RKO (cell line): ENCODE results near the gene DNAJC25.
"Not testable (repeated sequence)": the region's sequence is repeated elsewhere in the genome, so short reads cannot be mapped to it uniquely, and the experiment has no call there.

Experiments used
- DNase-seq: peaks from one replicate; pipeline ENCODE4 v3.0.0-alpha.2; 2016; ENCODE audit warnings: low spot score

Gene DNAJC25

DNA sequence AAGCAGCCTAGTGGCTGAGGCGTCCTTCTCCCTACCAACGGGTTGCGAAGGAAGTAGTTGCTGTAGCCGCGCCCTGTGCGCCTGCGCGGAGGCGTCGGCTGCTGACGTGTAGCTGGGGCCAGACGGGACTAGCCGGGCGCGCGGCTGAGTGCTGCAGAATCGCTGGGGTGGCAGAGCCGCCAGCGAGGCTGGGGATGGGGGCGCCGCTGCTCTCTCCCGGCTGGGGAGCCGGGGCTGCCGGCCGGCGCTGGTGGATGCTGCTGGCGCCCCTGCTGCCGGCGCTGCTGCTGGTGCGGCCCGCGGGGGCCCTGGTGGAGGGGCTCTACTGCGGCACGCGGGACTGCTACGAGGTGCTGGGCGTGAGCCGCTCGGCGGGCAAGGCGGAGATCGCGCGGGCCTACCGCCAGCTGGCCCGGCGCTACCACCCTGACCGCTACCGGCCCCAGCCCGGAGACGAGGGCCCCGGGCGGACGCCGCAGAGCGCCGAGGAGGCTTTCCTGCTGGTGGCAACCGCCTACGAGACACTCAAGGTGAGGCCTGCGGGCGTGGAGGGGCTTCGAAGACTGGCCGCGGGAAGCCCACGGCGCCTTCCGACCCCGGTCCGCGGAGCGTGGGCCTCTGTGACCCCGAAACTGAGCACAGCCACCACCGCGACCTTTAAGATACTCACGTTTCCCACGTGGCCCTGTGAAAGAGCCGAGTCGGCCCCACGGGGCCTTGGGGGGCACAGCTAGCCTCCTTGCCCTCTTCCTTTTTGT is at the start of gene DNAJC25:
DNAJC25 (plus strand) TSS at position 121 of the 758 bp plus-strand sequence; CDS start at position 195, 74 bp downstream.
- peak; percentile 100 for DNase-seq

DNA sequence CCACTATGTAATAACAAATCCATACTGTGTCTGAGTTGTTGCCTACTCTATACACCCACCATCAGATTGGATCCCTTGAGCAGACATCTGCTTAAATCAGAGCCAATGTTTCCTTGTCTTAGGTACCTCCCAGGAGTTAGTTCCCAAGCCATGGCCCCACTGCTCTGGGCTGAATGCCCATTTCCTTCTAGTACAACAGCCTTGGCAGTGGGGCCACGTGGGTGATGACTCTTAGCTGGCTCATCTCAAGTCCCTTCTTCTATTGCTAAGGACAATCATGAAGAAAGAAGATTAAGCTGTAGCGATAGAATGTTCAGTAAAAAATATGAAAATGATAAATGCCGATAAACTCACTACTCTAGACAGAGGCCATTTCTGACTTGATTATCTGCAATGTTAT is 48.2 kb upstream of the DNAJC25 start:
- DNase-seq, result peak; percentile 75

DNA sequence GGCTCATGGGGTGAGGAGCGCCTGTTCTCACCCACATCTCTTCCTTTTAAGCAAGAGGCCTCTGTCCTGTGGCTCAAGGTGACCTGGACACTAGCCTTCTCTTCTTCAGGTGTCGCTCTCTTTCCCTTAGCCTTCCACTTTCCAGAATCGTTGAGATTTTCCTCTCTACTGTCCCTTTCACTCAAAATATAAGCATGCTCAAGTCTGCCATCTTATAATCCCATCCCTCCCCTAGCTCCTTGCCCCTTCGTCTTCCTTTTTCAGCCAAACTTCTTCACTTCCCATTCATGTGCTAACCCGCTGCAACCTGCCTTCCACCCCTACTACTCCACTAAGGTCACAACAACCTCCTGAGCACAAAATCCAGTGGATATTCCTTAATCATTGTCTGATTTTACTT is 44.8 kb upstream of the DNAJC25 start:
- no peak for DNase-seq

DNA sequence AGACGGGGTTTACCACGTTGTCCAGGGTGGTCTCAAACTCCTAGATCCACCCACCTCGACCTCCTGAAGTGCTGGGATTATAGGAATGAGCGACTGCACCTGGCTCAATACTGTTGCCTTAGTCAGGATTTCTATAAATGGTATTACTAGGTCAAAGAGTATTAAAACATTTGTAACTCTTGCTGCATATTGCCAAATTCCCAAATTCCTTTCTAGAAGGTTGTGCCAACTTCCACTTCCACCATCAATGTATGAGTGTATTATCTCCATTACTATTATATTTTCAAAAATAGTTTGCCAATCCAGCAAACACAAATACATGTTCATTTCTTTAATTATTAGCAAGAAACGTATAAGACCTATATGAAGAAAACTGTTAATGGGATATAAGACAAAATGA is 42.3 kb upstream of the DNAJC25 start:
- no peak for DNase-seq

DNA sequence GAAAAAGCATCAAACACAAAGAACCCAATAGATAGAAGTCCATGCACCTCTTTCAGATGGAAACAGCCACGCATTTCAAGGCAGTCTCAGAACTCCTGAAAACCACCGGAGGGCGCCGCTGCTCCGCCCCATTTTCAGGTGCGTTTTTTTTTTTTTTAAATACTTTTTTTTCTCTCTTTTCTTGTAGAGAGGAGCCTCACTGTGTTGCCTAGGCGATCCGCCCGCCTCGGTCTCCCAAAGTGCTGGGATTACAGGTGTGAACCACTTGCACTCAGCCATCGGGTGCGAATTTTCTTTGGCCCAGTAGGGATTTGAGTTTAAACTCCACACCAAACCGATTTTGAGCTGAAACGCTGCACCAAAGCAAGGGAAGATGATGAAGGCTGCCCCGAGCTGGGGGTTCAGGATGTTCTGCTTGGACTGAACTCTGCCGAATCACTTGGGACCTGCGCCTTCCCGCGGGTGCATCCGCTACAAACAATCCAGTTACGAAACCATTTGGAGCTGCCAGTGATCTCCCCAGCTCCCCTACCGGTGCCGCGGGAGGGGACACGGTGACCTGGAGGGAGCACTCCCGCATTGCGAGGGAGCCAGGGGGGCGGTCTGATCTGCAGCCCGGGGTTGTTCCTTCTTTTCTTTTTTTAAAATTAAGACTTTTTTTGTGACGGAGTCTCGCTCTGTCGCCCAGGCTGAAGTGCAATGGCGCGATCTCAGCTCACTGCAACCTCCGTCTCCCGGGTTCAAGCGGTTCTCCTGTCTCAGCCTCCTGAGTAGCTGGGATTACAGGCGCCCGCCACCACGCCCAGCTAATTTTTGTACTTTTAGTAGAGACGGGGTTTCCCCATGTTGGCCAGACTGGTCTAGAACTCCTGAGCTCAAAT is 33.0 kb upstream of the DNAJC25 start:
- DNase-seq, result peak; percentile 84

DNA sequence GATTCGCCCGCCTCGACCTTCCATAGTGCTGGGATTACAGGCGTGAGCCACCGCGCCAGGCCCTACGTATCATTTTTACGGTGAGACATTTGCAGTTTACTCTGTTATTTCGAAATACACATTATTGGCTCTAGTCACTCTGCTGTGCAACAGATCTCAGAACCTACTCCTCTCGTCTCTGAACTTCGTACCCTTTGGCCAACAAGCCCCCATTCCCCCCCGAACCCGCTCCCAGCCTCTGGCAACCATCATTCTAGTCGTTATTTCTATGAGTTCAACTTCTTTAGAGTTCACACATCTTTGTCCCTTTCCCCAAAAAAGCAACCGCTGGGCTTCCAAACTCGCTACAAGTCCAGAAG is 32.4 kb upstream of the DNAJC25 start:
- DNase-seq, result peak; percentile 67

DNA sequence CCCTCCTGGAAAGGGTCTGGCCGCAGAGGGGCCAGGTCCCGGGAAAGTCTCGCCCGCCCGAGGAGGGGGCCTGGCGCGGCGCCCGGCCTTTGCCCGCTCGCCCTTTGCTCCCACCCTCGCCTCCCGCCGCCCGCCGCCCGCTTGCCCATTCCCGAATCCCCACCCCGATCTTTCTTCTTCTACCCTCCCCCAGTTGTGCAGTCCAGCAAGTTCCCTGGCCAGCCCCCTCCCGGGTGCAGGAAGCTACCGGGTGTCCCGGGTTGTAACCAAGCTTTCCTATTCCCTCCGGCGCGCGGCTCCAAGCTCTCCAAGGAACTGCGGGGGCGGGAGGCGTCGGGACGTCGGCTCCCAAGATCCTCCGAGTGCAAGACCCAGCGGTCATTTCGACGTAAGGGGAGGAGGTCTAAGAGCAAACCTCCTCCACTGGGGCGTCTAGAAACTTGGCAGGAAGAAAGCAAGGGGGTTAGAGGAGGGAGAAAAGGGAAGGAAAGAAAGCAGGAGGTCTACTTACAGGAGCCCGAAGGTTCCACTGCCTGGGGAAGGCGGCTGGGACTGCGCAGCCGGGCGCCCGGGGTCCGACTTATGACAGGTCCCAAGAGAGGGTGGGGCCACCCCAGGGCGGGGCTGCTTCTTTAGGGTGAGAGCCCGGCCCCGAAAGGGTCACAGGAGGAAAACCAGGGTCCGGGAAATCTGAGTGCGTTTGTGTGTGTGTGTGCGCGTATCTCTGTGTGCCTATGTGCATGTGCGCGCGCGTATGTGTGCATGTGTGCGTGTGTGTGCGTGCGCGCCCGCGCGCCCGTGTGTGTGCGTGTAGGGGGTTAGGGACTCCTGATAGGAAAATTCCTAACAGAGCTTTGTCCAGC is 31.8 kb upstream of the DNAJC25 start, which contains the start of gene PTGR1:
PTGR1 (minus strand) TSS at position 556 of the 863 bp plus-strand sequence. CDS start 2,225 bp downstream, outside the sequence.
- peak; percentile 97 for DNase-seq

DNA sequence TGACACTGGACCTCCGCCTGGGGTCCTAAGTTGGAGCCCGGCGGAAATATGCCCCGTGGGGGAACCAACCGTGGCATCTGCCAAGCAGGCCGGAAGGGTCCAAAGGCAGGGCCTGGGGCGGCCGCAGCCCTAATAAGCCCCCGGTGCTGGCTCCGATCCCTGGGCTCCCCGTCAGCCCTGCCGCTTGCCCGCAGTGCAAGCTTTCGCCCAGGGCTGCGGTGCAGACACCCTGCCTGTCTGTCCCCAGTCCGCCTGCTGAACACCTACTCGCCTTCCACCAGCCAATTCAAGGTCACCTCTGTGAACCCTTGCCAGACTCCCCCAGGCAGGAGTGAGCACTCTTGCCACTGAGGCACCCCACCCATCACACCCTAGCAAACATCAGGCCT is 31.2 kb upstream of the DNAJC25 start:
- DNase-seq, result no peak

DNA sequence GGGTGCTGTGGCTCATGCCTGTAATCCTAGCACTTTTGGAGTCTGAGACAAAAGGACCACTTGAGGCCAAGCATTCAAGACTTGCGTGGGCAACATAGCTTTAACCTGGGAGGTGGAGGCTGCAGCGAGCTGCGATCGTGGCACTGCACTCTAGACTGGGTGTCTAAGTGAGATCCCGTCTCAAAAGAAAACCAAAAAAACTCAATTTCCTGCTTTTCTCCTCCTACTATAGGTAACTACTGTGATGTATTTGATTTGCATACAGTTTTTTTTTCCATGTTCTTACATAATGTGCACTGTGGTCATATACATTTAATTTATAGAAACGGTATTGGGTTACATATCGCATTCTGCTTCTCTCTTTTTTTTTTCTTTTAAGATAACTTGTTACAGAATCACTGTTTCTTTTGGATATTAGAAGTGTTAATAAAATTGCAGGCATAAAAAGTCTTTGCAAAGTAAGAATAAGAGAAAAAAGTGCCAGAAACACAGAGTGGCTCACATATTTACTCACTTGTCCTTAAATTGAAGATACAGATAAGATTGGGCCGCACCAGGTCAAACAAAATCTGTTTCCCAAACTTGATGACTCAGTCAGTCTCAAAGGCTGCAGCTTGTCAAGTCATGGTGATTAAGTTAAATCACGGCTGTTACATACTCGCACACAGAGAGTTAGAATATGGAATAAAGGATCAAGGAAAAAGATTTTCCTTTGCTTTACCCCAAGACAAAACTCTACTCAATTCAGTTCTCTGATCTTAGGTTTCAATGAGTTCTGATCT is 29.7 kb upstream of the DNAJC25 start:
- DNase-seq, result peak; percentile 46

DNA sequence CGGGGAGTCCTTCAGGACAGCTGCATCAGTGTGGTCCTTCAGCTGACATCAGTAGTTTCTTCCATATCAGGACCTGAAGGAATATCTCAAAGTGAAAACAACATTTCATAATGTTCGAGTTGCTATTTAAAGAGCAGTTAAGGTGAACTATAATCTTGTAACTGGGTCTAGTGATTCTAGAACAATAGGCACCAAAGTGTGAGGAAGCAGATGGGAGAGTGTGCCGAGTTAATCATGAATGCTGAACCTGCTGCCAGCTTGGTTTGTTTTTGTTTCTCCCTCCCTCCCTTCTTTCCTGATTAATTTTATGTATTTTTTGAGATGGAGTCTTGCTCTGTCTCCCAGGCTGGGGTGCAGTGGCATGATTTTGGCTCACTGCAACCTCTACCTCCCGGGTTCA is 28.1 kb upstream of the DNAJC25 start:
- DNase-seq, result no peak

DNA sequence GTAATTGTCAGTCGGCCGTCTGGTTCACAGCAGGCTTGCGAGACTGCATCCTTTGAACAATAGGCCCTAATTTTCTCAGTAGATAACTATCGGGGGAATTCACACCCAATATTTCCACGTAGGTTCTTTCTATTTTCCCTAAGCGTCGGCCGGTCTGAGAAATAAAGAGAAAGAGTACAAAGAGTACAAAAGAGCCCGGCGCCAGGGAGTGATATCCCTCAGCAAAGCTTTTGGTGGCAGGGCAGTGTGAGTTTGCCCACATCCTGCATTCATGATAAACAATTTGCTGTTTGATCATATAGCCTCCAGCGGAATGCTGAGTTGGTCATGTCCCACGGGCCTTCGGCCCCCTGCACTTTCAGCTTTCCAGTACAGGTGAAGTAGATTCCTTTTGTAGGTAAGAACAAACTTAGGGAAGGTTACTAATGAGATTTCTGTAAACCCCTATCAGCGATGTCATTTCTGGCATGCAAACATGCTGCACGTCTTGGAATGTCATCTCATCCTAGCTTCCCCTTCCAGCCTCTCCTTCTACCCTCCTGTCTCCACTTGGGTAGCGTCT is 27.0 kb upstream of the DNAJC25 start:
- DNase-seq, result no peak

DNA sequence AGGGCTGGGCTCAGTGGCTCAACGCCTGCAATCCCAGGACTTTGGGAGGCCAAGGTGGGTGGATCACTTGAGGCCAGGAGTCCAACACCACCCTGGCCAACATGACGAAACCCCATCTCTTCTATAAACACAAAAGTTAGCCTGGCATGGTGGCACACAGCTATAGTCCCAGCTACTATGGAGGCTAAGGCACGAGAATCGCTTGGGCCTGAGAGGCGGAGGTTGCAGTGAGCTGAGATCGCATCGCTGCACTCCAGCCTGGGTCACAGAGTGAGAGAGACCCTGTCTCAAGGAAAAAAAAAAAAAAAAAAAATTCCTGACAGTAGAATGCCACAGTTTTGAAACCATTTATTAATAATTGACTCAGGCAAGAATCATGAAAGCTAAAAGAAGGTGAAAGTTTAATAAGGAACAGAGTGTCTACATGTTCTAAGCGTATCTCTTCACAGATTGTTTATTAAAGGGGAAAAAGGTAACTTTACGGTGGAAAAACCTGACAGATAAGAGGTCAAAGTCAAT is 26.0 kb upstream of the DNAJC25 start:
- DNase-seq, result no peak

DNA sequence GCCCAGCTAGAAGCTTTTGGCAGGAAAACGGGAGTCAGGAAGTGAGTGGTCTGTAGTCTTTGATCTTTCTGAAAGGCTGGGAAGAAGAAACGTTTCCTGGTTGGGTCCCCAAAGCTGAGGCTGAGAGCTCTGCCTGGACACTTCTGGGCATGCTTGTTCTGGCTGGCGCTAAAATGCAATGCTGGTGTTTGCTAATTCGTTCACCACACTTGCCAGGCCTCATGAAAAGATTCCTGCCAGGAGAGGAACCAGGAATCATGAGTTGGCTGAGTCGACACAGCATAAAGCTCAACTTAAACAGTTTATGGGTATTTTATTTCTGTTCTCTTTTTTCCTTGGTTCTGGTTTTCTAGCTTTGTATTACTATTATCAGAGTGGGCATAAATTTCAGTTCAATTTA is 21.0 kb upstream of the DNAJC25 start:
- DNase-seq, result no peak

DNA sequence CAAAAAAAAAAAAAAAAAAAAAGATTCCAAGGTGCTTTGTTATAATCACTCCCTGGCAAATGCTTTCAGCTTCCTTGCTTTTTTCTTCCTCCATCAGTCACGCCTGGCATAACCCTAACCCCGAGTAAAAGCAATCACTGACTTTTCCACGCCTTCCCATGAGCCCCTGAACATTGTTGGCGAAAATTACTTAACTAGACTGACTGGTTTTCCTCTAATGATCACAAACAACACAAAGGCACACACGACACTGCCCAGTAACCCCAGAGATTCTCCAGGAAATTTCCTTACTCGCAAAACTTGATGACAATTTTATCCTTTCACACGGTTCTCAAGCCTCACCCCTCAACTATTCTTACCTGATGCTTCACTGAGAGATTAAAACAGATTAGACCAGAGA is 20.3 kb upstream of the DNAJC25 start:
- no peak for DNase-seq

DNA sequence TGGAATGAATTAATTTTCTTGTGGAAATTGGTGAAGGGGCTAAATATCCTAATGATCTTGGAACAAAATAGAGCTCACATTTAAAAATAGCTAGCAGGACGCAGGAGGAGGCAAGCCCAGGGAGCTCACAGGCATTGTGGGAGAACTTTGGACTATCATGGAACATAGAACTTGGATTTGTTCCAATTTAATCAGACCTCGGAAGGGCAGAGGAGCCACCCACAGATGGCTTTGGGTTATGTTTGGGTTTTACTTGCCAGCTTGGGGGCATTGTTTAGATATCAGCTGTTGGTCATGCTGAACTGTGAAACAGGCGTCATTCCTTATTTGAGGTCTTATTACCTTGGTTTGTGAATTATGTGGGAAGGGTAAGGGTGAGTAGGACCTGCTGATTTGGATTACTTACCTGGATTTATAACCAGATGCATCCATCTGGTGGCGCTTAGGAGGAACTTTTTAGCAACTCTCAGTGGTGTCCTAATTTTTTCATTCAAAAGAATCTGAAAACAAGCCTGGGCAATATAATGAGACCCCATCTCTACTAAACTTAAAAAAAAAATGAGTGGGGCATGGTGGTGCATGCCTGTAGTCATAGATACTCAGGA is 17.6 kb upstream of the DNAJC25 start:
- DNase-seq, result no peak

DNA sequence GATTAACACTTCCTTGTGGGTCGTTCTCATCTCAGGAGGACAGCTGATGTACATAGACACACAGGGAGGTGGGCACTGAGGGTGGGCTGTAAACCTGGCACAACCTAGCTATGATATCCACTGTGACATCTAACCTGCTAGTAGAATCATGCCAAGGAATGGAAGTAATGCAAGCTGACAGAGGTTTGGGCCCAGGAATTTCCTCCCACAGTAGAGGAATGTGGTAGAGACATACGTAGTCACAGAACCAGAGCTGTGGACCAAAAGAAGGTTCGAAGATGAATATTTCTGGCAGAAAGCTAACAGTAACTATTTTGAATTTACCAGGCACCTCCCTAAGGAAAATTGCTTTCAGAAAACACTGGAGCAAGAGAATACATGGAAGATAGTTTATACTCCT is 15.2 kb upstream of the DNAJC25 start:
- DNase-seq, result no peak

DNA sequence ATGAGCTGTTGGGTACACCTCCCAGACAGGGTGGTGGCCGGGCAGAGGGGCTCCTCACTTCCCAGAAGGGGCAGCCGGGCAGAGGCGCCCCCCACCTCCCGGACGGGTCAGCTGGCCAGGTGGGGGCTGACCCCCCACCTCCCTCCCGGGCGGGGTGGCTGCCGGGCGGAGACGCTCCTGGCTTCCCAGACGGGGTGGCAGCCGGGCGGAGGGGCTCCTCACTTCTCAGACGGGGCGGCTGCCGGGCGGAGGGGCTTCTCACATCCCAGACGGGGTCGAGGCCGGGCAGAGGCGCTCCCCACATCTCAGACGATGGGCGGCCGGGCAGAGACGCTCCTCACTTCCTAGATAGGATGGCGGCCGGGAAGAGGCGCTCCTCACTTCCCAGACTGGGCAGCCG is 13.8 kb upstream of the DNAJC25 start:
- not testable (repeated sequence) for DNase-seq

DNA sequence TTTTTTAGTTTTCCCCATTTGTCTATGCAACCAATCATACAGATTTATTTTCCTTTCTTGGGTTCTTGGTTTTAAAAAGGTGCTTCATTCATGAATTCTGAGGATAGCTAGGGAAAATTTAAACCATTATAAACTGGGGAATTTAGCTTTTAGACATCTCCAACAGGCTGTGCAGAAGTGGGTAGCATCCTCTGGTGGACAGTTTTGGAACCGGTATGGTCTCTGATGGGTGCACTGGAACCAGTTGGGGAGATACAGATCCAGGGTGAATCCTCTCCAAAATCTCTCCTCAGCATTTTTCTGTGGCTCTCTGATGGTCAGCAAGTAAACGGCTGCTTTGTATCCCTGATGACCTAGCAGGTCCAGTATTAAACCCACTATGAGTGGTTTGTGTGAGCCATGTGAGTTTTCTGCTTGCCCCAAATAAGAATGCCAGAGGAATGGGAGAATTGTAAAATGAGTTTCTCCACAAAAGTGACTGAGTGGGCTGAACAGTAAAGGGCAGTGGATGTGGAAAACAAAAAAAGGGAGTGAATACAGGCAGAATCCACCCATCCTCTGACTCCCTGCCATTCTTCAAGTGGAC is 9.1 kb upstream of the DNAJC25 start:
- DNase-seq, result peak; percentile 74

DNA sequence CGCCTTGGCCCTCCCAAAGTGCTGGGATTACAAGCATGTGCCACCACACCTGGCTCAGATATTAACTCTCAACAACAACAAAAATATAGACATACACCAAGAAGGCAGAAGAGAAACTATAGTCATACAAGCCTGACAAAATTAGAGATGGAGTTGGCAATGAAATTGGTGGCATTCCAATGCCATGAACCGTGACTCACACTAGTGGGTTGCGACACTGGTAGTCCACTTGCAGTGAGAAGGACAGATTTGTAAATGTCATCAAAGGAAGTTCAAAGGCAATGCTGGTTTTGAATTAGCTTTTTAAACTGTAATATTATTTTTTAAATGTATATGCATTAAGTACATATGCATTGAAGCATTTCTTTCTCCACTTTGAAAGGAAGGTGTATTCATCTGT is 8.5 kb upstream of the DNAJC25 start:
- peak; percentile 63 for DNase-seq
